PFSK-1 (cell line): ENCODE measurements around the gene KIAA0232.

ENCODE experiments used
- FOXP2 ChIP-seq: optimal IDR thresholded peaks from 2 replicates; pipeline ENCODE3; 2011; ENCODE audit warnings: borderline replicate concordance, control low read depth, inconsistent platforms; ENCODE audit not compliant: insufficient read depth; ENCODE audit errors: extremely low read length, extremely low read depth
- POLR2AphosphoS5 ChIP-seq: IDR thresholded peaks from 2 replicates; pipeline ENCODE4 v1.6.1; 2012; ENCODE audit warnings: low read depth, mild to moderate bottlenecking, control low read depth, low read length, moderate library complexity
- SIN3A ChIP-seq: IDR thresholded peaks from 2 replicates; pipeline ENCODE4 v1.6.1; 2012; ENCODE audit warnings: mild to moderate bottlenecking, low read length, moderate library complexity, borderline replicate concordance; ENCODE audit not compliant: insufficient read depth
- TAF1 ChIP-seq: IDR thresholded peaks from 2 replicates; pipeline ENCODE4 v1.6.1; 2012; ENCODE audit warnings: low read length, control low read depth, borderline replicate concordance; ENCODE audit not compliant: insufficient read depth
- TF ChIP-seq, protein P1 (sequence below), 2 experiments: IDR thresholded peaks; 2 replicates each; pipeline versions ENCODE4 v1.6.1 to v1.8.0; 2011 to 2012; ENCODE audit warnings: low read depth in 2 of 2, low read length in 2 of 2, control low read depth in 1 of 2, inconsistent platforms in 1 of 2, mild to moderate bottlenecking in 1 of 2, moderate library complexity in 1 of 2; ENCODE audit not compliant: insufficient read depth in 1 of 2

The KIAA0232 gene

DNA sequence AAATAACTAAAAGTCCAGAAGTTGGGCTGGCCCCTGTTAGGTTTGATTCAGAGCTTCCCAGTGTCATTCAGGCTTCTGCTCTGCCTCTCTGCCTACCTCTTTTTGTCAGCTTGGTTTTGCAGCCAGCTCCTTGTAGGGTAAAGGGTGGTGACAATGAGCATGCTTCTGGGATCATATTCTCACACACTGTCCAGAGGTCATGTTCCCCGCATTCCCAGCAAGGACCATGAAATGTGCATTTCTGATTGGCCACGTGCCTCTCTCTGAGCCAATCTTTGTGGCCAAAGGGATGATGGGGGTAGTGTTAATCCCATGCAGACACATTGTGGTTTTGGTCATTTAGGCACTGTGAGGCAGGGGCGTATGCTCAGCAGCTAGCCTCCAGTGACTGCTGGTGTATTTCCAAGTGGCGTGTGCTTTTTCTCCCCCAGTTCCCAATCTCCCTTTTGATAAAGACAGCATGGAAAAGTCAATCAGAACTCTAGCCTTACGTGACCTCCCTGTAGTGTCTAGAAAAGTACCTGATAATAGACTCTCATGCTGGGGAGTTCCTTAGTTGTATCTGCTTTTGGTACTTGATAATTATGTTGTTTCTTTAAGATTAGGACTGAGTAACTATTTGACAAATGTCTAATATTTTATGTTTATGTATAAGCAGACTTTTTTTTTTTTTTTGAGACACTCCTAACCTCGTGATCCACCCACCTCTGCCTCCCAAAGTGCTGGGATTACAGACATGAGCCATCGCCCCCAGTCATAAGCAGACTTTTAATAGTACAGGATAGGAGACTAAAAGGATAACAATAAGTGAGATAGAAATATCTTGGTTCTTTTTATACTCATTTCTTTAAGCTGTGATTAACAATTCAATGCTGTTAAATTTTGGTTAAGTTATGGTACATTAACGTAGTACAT lies 57.8 kb downstream of the KIAA0232 start:
- TF ChIP-seq, protein P1, sequence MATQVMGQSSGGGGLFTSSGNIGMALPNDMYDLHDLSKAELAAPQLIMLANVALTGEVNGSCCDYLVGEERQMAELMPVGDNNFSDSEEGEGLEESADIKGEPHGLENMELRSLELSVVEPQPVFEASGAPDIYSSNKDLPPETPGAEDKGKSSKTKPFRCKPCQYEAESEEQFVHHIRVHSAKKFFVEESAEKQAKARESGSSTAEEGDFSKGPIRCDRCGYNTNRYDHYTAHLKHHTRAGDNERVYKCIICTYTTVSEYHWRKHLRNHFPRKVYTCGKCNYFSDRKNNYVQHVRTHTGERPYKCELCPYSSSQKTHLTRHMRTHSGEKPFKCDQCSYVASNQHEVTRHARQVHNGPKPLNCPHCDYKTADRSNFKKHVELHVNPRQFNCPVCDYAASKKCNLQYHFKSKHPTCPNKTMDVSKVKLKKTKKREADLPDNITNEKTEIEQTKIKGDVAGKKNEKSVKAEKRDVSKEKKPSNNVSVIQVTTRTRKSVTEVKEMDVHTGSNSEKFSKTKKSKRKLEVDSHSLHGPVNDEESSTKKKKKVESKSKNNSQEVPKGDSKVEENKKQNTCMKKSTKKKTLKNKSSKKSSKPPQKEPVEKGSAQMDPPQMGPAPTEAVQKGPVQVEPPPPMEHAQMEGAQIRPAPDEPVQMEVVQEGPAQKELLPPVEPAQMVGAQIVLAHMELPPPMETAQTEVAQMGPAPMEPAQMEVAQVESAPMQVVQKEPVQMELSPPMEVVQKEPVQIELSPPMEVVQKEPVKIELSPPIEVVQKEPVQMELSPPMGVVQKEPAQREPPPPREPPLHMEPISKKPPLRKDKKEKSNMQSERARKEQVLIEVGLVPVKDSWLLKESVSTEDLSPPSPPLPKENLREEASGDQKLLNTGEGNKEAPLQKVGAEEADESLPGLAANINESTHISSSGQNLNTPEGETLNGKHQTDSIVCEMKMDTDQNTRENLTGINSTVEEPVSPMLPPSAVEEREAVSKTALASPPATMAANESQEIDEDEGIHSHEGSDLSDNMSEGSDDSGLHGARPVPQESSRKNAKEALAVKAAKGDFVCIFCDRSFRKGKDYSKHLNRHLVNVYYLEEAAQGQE (IDR thresholded peaks at IDR 0.05; ENCODE audit: insufficient read depth in 1 of 2, low read depth in 2 of 2, low read length in 2 of 2), result no peak
- TF ChIP-seq TAF1 (no peak), POLR2AphosphoS5 (no peak), FOXP2 (no peak), SIN3A (no peak)

DNA sequence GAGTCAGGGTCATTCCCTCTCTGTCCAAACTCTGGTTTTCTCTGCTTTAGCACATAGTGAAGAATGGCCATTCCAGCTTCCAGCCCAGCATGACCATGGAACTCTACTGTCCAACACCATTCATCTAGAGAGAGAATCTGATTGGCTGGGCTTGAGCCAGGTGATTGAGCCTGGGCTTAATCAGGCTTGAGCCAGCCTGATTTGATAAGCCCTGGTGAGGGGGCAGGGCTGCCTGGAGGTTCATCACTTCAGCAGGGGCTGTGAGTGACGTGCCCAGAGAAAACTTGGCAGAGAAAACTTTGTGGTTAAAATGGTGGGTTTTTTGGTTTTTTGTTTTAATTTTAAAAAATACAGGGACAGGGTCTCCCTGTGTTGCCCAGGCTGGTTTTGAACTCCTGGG lies 62.5 kb downstream of the KIAA0232 start:
- TF ChIP-seq SIN3A (no peak), FOXP2 (no peak), TAF1 (no peak), POLR2AphosphoS5 (no peak)
- TF ChIP-seq, protein P1 (IDR thresholded peaks at IDR 0.05; ENCODE audit: insufficient read depth in 1 of 2, low read depth in 2 of 2, low read length in 2 of 2), result no peak

GRCh38 chr4:6845574-6845973 lies 63.0 kb downstream of the KIAA0232 start:
- no peak for TF ChIP-seq SIN3A
- TF ChIP-seq TAF1, result no peak
- TF ChIP-seq, protein P1 (IDR thresholded peaks at IDR 0.05; ENCODE audit: insufficient read depth in 1 of 2, low read depth in 2 of 2, low read length in 2 of 2), result no peak
- TF ChIP-seq POLR2AphosphoS5, result no peak
- TF ChIP-seq FOXP2, result no peak

DNA sequence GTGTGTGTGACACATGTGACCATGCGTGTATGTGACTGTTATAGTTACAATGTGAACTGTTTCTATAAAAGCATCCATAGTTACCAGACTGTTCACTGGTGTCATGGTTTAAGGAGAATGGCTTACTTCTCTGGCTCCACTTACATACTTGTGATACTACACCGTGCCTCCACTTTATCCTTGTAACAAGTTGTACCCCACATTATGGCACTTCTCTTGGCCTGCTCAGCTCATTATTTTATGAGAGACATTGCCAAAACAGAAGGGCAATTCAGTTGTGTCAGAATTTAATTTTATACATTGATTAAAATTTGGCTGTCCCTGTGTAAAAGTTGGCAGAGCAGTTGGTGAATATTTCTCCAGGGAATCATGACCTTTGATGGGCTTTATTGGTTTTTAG lies 64.7 kb downstream of the KIAA0232 start:
- TF ChIP-seq TAF1, result no peak

- TF ChIP-seq TAF1 (no peak), SIN3A (no peak), FOXP2 (no peak), POLR2AphosphoS5 (no peak)
- TF ChIP-seq, protein P1 (IDR thresholded peaks at IDR 0.05; ENCODE audit: insufficient read depth in 1 of 2, low read depth in 2 of 2, low read length in 2 of 2), result no peak
Observed at GRCh38 chr4:6848717-6849305, 66.3 kb downstream of the KIAA0232 start.
